Fibroblast of mammary gland (primary cell): ENCODE results near the gene NPHP4.
A peak's percentile ranks its signal among the peaks of the same experiment; 100 is the strongest.

ENCODE experiments used
- DNase-seq: peaks from one replicate; pipeline ENCODE4 v3.0.0-alpha.2; 2010; ENCODE audit warnings: low read depth
- H3K4me3 ChIP-seq: 2 replicates; pipeline ENCODE4 v1.5.1; 2011; ENCODE audit warnings: low read depth, mild to moderate bottlenecking, low read length, moderate library complexity; ENCODE audit not compliant: control insufficient read depth
- CTCF ChIP-seq: conservative IDR thresholded peaks from 2 replicates; pipeline ENCODE4 v1.5.1; 2011; ENCODE audit warnings: low read depth, low read length, inconsistent platforms; ENCODE audit not compliant: control insufficient read depth, insufficient read depth

Gene NPHP4

GRCh38 chr1:5891736-5892135 is 100.5 kb downstream of the NPHP4 start:
- no peak for TF ChIP-seq CTCF
- no peak overlapping the region for H3K4me3 ChIP-seq
- DNase-seq: peak; percentile 70

- TF ChIP-seq CTCF: no peak
- no peak overlapping the region for H3K4me3 ChIP-seq
- no peak for DNase-seq
Measured at GRCh38 chr1:5891137-5891536, 101.1 kb downstream of the NPHP4 start.

GRCh38 chr1:5890346-5891106 is 101.7 kb downstream of the NPHP4 start:
- DNase-seq: no peak
- H3K4me3 ChIP-seq: no peak overlapping the region
- TF ChIP-seq CTCF: no peak

- TF ChIP-seq CTCF: no peak
- no peak for DNase-seq
- H3K4me3 ChIP-seq: no peak overlapping the region
Measured at GRCh38 chr1:5889901-5890300, 102.3 kb downstream of the NPHP4 start.

GRCh38 chr1:5889462-5889861 is 102.8 kb downstream of the NPHP4 start:
- no peak for TF ChIP-seq CTCF
- no peak overlapping the region for H3K4me3 ChIP-seq
- no peak for DNase-seq

GRCh38 chr1:5888606-5889211 is 103.5 kb downstream of the NPHP4 start:
- TF ChIP-seq CTCF: no peak
- DNase-seq: no peak
- no peak overlapping the region for H3K4me3 ChIP-seq
